Measurements from ENCODE around the gene SQSTM1. TPM values are rescaled to one million over a fixed set of nuclear protein-coding genes. Genes with fewer than 3 reads are reported as not detected.
A peak's percentile ranks its signal among the peaks of the same experiment; 100 is the strongest.

The SQSTM1 gene
- polyA plus RNA-seq, 1 experiment = 366 TPM

DNA sequence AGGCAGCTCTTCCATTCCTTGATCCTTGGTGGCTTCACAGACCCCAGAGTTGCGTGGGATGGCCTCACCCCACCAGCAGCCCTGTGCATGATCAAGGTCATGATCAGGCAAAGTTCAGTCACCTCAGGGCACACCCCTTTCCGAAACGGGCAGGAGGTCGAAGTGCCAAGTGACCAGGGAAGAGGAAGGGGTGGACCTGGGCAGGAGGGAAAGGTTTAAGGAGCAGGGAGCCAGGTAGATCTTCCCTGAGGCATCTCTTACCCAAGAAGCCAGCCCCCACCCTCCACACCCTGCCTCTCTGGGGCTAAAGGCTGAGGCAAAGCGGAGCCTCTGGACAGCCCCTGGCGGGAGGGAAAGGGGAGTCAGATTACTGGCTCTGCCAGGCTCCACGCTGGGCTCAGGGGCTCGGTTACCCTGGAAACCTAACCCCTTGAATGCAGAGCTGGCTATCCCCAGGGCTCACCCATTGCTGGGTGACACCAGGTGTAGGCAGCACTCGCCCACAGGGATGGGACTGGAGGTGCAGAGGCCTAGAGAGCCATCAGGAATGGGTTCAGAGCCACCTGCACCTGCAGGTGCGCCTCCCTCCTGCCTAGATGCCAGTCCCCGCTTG, 17.6 kb upstream of the SQSTM1 start:
- Histone ChIP-seq H3K9me3 (ENCODE audit: control insufficient read depth, insufficient read depth, low read length) (no peaks in the 10 kb centered on the region; the same call in 1 of the 2 replicates), H3K4me3 (ENCODE audit: low read depth, low read length) (no peak overlapping the region), H3K27ac (ENCODE audit: low read depth, low read length) (no peak overlapping the region), H3K27me3 (ENCODE audit: control insufficient read depth, insufficient read depth, low read length) (no peaks in the 10 kb centered on the region)
- ChIA-PET POLR2A (no interaction called here), CTCF (interaction anchor here (0.9 kb wide), 1 partner anchor 87 kb away, joined by 3 read pairs; no protein-coding TSS in a partner anchor)
- DNase-seq (ENCODE audit: low read depth, low spot score) = no peak
- TF ChIP-seq, protein P1, sequence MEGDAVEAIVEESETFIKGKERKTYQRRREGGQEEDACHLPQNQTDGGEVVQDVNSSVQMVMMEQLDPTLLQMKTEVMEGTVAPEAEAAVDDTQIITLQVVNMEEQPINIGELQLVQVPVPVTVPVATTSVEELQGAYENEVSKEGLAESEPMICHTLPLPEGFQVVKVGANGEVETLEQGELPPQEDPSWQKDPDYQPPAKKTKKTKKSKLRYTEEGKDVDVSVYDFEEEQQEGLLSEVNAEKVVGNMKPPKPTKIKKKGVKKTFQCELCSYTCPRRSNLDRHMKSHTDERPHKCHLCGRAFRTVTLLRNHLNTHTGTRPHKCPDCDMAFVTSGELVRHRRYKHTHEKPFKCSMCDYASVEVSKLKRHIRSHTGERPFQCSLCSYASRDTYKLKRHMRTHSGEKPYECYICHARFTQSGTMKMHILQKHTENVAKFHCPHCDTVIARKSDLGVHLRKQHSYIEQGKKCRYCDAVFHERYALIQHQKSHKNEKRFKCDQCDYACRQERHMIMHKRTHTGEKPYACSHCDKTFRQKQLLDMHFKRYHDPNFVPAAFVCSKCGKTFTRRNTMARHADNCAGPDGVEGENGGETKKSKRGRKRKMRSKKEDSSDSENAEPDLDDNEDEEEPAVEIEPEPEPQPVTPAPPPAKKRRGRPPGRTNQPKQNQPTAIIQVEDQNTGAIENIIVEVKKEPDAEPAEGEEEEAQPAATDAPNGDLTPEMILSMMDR (IDR thresholded peaks at IDR 0.05; ENCODE audit: low read depth, low read length) = no peak

GRCh38 chr5:179803651-179804554, 16.8 kb upstream of the SQSTM1 start:
- CTCF ChIA-PET = interaction anchor here (0.6 kb wide), 1 partner anchor 8 kb away, joined by 3 read pairs; no protein-coding TSS in a partner anchor
- DNase-seq (ENCODE audit: low read depth, low spot score) = no peak

GRCh38 chr5:179804555-179804947, 16.2 kb upstream of the SQSTM1 start:
- ChIA-PET CTCF (interaction anchor here (0.6 kb wide), 1 partner anchor 9 kb away, joined by 3 read pairs; no protein-coding TSS in a partner anchor), POLR2A (no interaction called here)
- Histone ChIP-seq H3K9me3 (ENCODE audit: control insufficient read depth, insufficient read depth, low read length) (no peaks in the 10 kb centered on the region; the same call in 1 of the 2 replicates), H3K27ac (ENCODE audit: low read depth, low read length) (no peak overlapping the region), H3K4me3 (ENCODE audit: low read depth, low read length) (peak overlapping the region; percentile 77), H3K27me3 (ENCODE audit: control insufficient read depth, insufficient read depth, low read length) (no peaks in the 10 kb centered on the region)
- TF ChIP-seq, protein P1 (IDR thresholded peaks at IDR 0.05; ENCODE audit: low read depth, low read length) = no peak
- DNase-seq (ENCODE audit: low read depth, low spot score) = no peak

More at GRCh38 chr5:179803651-179804554, 16.8 kb upstream of the SQSTM1 start:
- peak overlapping the region; percentile 25 for H3K4me3 ChIP-seq (ENCODE audit: low read depth, low read length)
- POLR2A ChIA-PET = no interaction called here
- H3K9me3 ChIP-seq (ENCODE audit: control insufficient read depth, insufficient read depth, low read length) = no peaks in the 10 kb centered on the region; the same call in 1 of the 2 replicates
- no peaks in the 10 kb centered on the region for H3K27me3 ChIP-seq (ENCODE audit: control insufficient read depth, insufficient read depth, low read length)
- peak overlapping the region; percentile 21 for H3K27ac ChIP-seq (ENCODE audit: low read depth, low read length)
- TF ChIP-seq, protein P1 (IDR thresholded peaks at IDR 0.05; ENCODE audit: low read depth, low read length) = no peak

DNA sequence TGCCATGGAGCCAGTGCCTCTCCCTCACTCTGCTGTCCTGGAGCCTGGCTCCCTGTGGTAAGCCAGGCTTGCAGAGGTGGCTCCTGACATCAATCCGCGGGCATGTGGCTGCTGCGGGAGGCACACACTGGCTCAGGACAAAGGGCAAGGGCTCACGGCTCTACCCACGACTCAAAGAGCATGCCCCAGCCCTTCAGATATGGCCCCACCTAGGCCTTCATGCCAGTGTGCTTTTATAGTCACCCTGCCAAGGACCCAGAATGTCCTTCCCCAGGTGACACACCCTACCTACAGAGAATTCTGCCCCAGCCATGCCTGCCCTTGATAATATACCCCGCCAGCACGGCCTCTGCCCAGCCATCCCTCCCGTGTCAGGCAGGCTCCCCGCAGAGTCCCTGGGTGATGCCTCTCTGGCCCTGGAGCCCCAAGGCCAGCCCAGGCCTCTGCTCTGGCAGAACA, 15.6 kb upstream of the SQSTM1 start:
- DNase-seq (ENCODE audit: low read depth, low spot score) = no peak
- Histone ChIP-seq H3K4me3 (ENCODE audit: low read depth, low read length) (peak overlapping the region; percentile 77), H3K9me3 (ENCODE audit: control insufficient read depth, insufficient read depth, low read length) (no peaks in the 10 kb centered on the region; the same call in 1 of the 2 replicates), H3K27me3 (ENCODE audit: control insufficient read depth, insufficient read depth, low read length) (no peaks in the 10 kb centered on the region), H3K27ac (ENCODE audit: low read depth, low read length) (no peak overlapping the region)
- TF ChIP-seq, protein P1 (IDR thresholded peaks at IDR 0.05; ENCODE audit: low read depth, low read length) = no peak
- ChIA-PET POLR2A (no interaction called here), CTCF (no interaction called here)
